Measurements from ENCODE around the gene SLAIN2.

The SLAIN2 gene

GRCh38 chr4:48334236-48334635 is 7.1 kb upstream of the SLAIN2 start:
- no peak for DNase-seq (ENCODE audit: low read depth)

GRCh38 chr4:48334900-48335384 is 6.4 kb upstream of the SLAIN2 start:
- DNase-seq (ENCODE audit: low read depth): peak; percentile 69

- DNase-seq (ENCODE audit: low read depth): no peak
These were observed 5.0 kb upstream of the SLAIN2 start for GRCh38 chr4:48336146-48336870.

GRCh38 chr4:48337731-48338130 is 3.6 kb upstream of the SLAIN2 start:
- DNase-seq (ENCODE audit: low read depth): no peak

GRCh38 chr4:48339642-48340041 is 1.7 kb upstream of the SLAIN2 start:
- no peak for DNase-seq (ENCODE audit: low read depth)

GRCh38 chr4:48340276-48340964 is 909 bp upstream of the SLAIN2 start:
- peak; percentile 87 for DNase-seq (ENCODE audit: low read depth)

GRCh38 chr4:48341776-48342605 is 662 bp downstream of the SLAIN2 start:
- DNase-seq (ENCODE audit: low read depth): no peak

- DNase-seq (ENCODE audit: low read depth): no peak
These were observed 1.2 kb downstream of the SLAIN2 start for GRCh38 chr4:48342606-48342880.

- DNase-seq (ENCODE audit: low read depth): no peak
These were observed 1.7 kb downstream of the SLAIN2 start for GRCh38 chr4:48343035-48343434.

- peak; percentile 52 for DNase-seq (ENCODE audit: low read depth)
These were observed 2.2 kb downstream of the SLAIN2 start for GRCh38 chr4:48343551-48343950.

- DNase-seq (ENCODE audit: low read depth): no peak
These were observed 4.2 kb downstream of the SLAIN2 start for GRCh38 chr4:48345542-48345941.

GRCh38 chr4:48346594-48346993 is 5.3 kb downstream of the SLAIN2 start:
- DNase-seq (ENCODE audit: low read depth): no peak

GRCh38 chr4:48347282-48347921 is 6.1 kb downstream of the SLAIN2 start:
- no peak for DNase-seq (ENCODE audit: low read depth)

GRCh38 chr4:48350871-48351270 is 9.5 kb downstream of the SLAIN2 start:
- no peak for DNase-seq (ENCODE audit: low read depth)

- DNase-seq (ENCODE audit: low read depth): no peak
These were observed 11.5 kb downstream of the SLAIN2 start for GRCh38 chr4:48352793-48353192.

- DNase-seq (ENCODE audit: low read depth): no peak
These were observed 15.0 kb downstream of the SLAIN2 start for GRCh38 chr4:48356355-48356754.

- DNase-seq (ENCODE audit: low read depth): peak; percentile 89
These were observed 19.1 kb downstream of the SLAIN2 start for GRCh38 chr4:48360285-48361011.

- peak; percentile 49 for DNase-seq (ENCODE audit: low read depth)
These were observed 19.7 kb downstream of the SLAIN2 start for GRCh38 chr4:48361012-48361400.

- DNase-seq (ENCODE audit: low read depth): no peak
These were observed 25.3 kb downstream of the SLAIN2 start for GRCh38 chr4:48366611-48367010.

GRCh38 chr4:48367016-48367415 is 25.7 kb downstream of the SLAIN2 start:
- DNase-seq (ENCODE audit: low read depth): no peak

GRCh38 chr4:48368389-48368788 is 27.1 kb downstream of the SLAIN2 start:
- no peak for DNase-seq (ENCODE audit: low read depth)

GRCh38 chr4:48369248-48369647 is 27.9 kb downstream of the SLAIN2 start:
- DNase-seq (ENCODE audit: low read depth): peak; percentile 41

All from iris pigment epithelial cell (primary cell).